Measurements from ENCODE around the gene SEC14L5. TPM values are rescaled to one million over a fixed set of nuclear protein-coding genes. Genes with fewer than 3 reads are reported as not detected.
A peak's percentile ranks its signal among the peaks of the same experiment; 100 is the strongest.
"Not testable (repeated sequence)": the region's sequence is repeated elsewhere in the genome, so short reads cannot be mapped to it uniquely, and the experiment has no call there.

The SEC14L5 gene
- total and polyA plus RNA-seq, 8 donors: 0.15 to 30.3 (median 0.38) TPM; not detected in 2

DNA sequence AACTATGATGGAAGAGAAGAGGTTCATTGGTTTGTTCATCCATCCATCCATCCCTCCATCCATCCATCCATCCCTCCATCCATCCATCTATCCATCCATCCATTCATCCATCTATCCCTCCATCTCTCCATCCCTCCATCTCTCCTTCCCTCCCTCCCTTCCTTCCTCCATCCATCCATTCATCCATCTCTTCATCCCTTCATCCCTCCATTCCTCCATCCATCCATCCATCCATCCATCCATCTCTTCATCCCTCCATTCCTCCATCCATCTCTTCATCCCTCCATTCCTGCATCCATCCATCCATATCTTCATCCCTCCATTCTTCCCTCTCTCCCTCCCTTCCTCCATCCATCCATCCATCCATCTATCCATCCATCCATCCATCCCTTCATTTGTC lies 11.2 kb upstream of the SEC14L5 start:
- Histone ChIP-seq H3K4me3 (no peak overlapping the region), H3K4me1 (peaks cover 38 to 57% (median 48%) of the 10 kb centered on the region in 4 donors), H3K27ac (no peak overlapping the region), H3K9me3 (no peaks in the 10 kb centered on the region), H3K27me3 (no peaks in the 10 kb centered on the region), H3K36me3 (no peaks in the 10 kb centered on the region)
- DNase-seq: no peak
- intact Hi-C loops (cut with DNase I; ENCODE audit: low total_unique reads): no loop called here
- TF ChIP-seq EP300 (IDR thresholded peaks at IDR 0.05) (no peak), POLR2AphosphoS5 (IDR thresholded peaks at IDR 0.05) (no peak), POLR2A (IDR thresholded peaks at IDR 0.05) (no peak)
- TF ChIP-seq, protein P1, sequence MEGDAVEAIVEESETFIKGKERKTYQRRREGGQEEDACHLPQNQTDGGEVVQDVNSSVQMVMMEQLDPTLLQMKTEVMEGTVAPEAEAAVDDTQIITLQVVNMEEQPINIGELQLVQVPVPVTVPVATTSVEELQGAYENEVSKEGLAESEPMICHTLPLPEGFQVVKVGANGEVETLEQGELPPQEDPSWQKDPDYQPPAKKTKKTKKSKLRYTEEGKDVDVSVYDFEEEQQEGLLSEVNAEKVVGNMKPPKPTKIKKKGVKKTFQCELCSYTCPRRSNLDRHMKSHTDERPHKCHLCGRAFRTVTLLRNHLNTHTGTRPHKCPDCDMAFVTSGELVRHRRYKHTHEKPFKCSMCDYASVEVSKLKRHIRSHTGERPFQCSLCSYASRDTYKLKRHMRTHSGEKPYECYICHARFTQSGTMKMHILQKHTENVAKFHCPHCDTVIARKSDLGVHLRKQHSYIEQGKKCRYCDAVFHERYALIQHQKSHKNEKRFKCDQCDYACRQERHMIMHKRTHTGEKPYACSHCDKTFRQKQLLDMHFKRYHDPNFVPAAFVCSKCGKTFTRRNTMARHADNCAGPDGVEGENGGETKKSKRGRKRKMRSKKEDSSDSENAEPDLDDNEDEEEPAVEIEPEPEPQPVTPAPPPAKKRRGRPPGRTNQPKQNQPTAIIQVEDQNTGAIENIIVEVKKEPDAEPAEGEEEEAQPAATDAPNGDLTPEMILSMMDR (IDR thresholded peaks at IDR 0.05): no peak

DNA sequence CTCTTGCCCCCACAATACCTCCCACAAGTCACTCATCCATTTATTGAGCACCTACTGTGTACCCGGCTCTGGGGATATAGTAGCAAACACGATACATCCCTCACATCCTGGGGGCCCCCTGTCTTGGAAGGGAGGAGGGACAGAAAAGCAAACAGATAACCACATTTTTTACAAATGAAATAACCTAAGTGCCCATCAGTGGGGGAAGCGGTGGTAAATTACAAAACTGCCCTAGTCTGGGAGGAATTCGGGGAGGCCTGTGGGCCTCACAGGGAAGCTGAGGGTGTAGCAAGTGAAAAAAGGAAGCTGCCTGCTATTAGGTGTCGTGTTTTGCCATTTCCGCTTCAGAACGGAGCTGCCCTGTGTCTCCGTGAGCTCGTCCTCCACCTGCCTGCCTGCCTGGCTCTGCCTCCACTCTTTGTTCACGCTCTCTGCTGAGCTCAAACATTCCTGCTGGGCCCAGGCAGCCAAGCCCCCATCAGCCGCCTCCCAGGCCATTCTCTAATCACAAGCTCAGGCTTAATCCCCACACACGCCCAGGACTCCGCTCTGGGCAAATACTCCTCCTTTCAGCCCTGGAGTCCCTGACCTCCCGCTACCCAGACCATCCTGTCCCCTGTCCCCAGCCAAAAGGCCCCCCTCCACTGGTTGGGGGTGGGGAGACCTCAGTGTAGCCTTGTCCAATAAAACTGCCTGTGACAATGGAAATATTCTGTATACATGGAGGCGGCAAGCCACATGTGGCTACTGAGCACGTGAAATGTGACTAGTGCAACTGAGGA lies 10.2 kb upstream of the SEC14L5 start:
- TF ChIP-seq, protein P1 (IDR thresholded peaks at IDR 0.05): no peak
- TF ChIP-seq EP300 (IDR thresholded peaks at IDR 0.05) (no peak), POLR2A (IDR thresholded peaks at IDR 0.05) (no peak), POLR2AphosphoS5 (IDR thresholded peaks at IDR 0.05) (no peak)
- intact Hi-C loops (cut with DNase I; ENCODE audit: low total_unique reads): no loop called here
- 34 to 54% (median 38%) methylated on average over 15 to 16 of the region's 16 CpGs for whole genome bisulfite sequencing, 5 donors
- no peak overlapping the region for H3K4me3 ChIP-seq
- no peaks in the 10 kb centered on the region for H3K36me3 ChIP-seq
- DNase-seq: peak in 1 of 2 donors; percentile 85
- H3K9me3 ChIP-seq: no peaks in the 10 kb centered on the region
- H3K4me1 ChIP-seq: peaks cover 31 to 49% (median 40%) of the 10 kb centered on the region in 4 donors
- peak overlapping the region; percentile 5 to 58 (median 47) for H3K27ac ChIP-seq
- H3K27me3 ChIP-seq: no peaks in the 10 kb centered on the region

DNA sequence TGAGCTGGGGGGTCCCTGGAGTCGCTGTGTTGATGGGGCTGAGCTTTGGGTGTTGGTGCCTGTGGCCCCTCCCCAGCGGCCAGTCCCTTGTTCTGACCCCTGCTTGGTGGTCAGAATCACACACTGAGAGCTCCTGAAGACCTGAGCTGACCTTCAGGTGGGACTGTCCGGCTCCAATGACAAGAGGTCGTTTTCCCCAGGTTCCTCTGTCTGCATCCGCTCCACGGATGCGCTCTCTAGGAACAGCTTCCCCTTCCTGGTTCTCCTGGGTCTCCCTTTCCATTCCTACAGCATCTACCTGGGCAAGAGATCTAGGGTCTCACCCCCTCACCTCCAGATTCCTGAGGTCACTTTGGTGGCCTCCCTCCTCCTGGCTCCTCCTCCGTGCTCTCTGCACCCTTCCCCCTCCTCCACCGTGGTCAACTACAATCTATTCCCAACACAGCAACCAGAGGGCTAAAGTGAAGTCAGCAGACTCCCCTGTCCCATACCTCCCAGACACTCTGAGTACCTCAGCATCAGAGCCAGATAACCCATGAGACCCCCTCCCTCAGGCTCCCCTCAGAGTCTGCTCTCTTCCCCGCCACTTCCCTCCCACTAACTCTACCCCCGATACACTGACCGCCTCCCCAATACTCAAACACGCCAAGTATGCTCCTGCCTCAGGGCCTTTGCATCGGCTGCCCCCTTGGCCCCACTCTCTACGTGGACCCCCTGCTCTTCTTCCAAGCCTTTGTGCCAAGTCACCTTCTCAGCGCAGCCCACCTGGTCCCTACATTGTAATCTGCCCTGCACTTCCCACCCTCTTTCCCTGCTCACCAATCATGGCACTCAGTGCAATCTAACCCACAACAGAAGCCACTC lies 9.0 kb upstream of the SEC14L5 start:
- Histone ChIP-seq H3K27ac (no peak overlapping the region), H3K4me1 (peaks cover 18 to 36% (median 27%) of the 10 kb centered on the region in 4 donors), H3K9me3 (no peaks in the 10 kb centered on the region), H3K36me3 (no peaks in the 10 kb centered on the region), H3K4me3 (no peak overlapping the region), H3K27me3 (no peaks in the 10 kb centered on the region)
- TF ChIP-seq, protein P1 (IDR thresholded peaks at IDR 0.05): no peak
- TF ChIP-seq POLR2AphosphoS5 (IDR thresholded peaks at IDR 0.05) (no peak), EP300 (IDR thresholded peaks at IDR 0.05) (no peak), POLR2A (IDR thresholded peaks at IDR 0.05) (no peak)
- DNase-seq: no peak
- intact Hi-C loops (cut with DNase I; ENCODE audit: low total_unique reads): no loop called here
- 68 to 79% (median 75%) methylated on average over 15 to 16 of the region's 16 CpGs for WGBS, 5 donors

DNA sequence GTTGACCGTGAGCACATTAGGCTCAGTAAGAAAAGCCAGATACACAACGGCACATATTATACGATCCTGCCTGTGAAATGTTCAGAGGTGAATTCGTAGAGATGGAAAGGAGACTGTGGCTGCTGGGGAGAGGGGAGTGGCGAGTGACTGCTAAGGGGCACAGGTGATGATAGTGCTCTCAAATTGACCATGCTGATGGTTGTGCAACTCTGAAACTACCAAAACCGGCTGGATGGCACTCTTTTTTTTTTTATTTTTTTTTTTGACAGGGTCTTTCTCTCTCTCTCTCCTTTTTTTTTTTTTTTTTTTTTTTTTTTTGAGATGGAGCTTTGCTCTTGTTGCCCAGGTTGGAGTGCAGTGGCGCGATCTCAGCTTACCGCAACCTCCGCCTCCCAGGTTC lies 8.1 kb upstream of the SEC14L5 start:
- H3K27ac ChIP-seq: no peak overlapping the region
- WGBS, 5 donors: 70 to 82% (median 72%) methylated on average over 10 of the region's 10 CpGs
- no peaks in the 10 kb centered on the region for H3K27me3 ChIP-seq
- no peak for TF ChIP-seq POLR2AphosphoS5 (IDR thresholded peaks at IDR 0.05)
- no peak for TF ChIP-seq EP300 (IDR thresholded peaks at IDR 0.05)
- TF ChIP-seq, protein P1 (IDR thresholded peaks at IDR 0.05): no peak
- TF ChIP-seq POLR2A (IDR thresholded peaks at IDR 0.05): no peak
- intact Hi-C loops (cut with DNase I; ENCODE audit: low total_unique reads): no loop called here
- peaks cover 10 to 28% (median 19%) of the 10 kb centered on the region in 4 donors for H3K4me1 ChIP-seq
- H3K36me3 ChIP-seq: no peaks in the 10 kb centered on the region
- DNase-seq: no peak
- H3K9me3 ChIP-seq: no peaks in the 10 kb centered on the region
- H3K4me3 ChIP-seq: no peak overlapping the region

DNA sequence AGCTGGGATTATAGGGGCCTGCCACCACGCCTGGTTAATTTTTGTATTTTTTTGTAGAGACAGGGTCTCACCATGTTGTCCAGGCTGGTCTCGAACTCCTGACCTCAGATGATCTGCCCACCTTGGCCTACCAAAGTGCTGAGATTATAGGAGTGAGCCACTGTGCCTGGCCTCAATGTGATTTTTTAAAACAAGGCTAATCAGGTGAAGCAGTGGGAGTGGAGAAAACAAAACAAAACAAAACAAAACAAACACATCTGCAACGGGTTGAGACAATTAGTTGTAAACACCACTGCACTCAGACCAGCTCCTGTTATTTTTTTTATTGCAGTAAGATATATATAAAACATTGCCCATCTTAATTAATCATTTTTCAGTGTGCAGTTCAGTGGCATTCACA lies 6.5 kb upstream of the SEC14L5 start:
- WGBS, 5 donors: 66 to 71% (median 68%) methylated on average over 3 of the region's 3 CpGs
- H3K4me1 ChIP-seq: peaks cover 0 to 23% (median 15%) of the 10 kb centered on the region in 4 donors
- DNase-seq; H3K27ac ChIP-seq; intact Hi-C loops (cut with DNase I; ENCODE audit: low total_unique reads); H3K9me3 ChIP-seq; H3K27me3 ChIP-seq; H3K36me3 ChIP-seq; H3K4me3 ChIP-seq: not testable (repeated sequence)
